H1 (cell line): ENCODE data around the gene POU2F1. TPM values are rescaled to one million over a fixed set of nuclear protein-coding genes. Genes with fewer than 3 reads are reported as not detected.

Source experiments
- CTCF ChIA-PET: fragments of 300-600 bp; sonication (Branson Sonifier 250); formaldehyde crosslinking; loops from one replicate; lab custom pipeline; 2021; ENCODE audit not compliant: partially characterized antibody; lab: Charles Lee
- POLR2A ChIA-PET: fragments of 300-600 bp; sonication (Branson Sonifier 250); formaldehyde crosslinking; loops from one replicate; lab custom pipeline; 2021; ENCODE audit warnings: inconsistent platforms; ENCODE audit not compliant: partially characterized antibody; lab: Charles Lee
- DNase-seq, 2 experiments: peaks; one replicate each; pipeline versions ENCODE4 v3.0.0 to v3.0.0-alpha.2; 2010 to 2022; ENCODE audit warnings: low spot score in 2 of 2, low read depth in 1 of 2, mixed read lengths in 1 of 2
- FAIRE-seq: peaks from 2 replicates; lab custom pipeline; 2011; peaks lifted over from hg19 to GRCh38; lab: Jason Lieb, UNC
- H2AFZ ChIP-seq: 2 replicates; pipeline ENCODE4 v1.8.1; 2012; ENCODE audit warnings: low read length, inconsistent platforms
- H2AK5ac ChIP-seq: 2 replicates; pipeline ENCODE4 v1.6.1; 2013; ENCODE audit warnings: low read depth, low read length
- H2BK120ac ChIP-seq: replicated peaks from 2 replicates; pipeline ENCODE3; 2013; ENCODE audit warnings: low read depth, low read length, inconsistent platforms
- H2BK12ac ChIP-seq: 2 replicates; pipeline ENCODE4 v1.6.1; 2013; ENCODE audit warnings: low read depth, low read length
- H2BK15ac ChIP-seq: 2 replicates; pipeline ENCODE4 v1.6.1; 2013; ENCODE audit warnings: low read length
- H2BK20ac ChIP-seq: 2 replicates; pipeline ENCODE4 v1.6.1; 2013; ENCODE audit warnings: low read length
- H2BK5ac ChIP-seq: 2 replicates; pipeline ENCODE4 v1.6.1; 2013; ENCODE audit warnings: low read depth, low read length
- H3K14ac ChIP-seq: 2 replicates; pipeline ENCODE4 v1.6.1; 2013; ENCODE audit warnings: inconsistent platforms; ENCODE audit not compliant: insufficient read length
- H3K18ac ChIP-seq: 2 replicates; pipeline ENCODE4 v1.6.1; 2013; ENCODE audit warnings: low read length; ENCODE audit errors: extremely low read depth
- H3K23ac ChIP-seq: 2 replicates; pipeline ENCODE4 v1.6.1; 2013; ENCODE audit warnings: inconsistent platforms; ENCODE audit not compliant: insufficient read length
- H3K23me2 ChIP-seq: 2 replicates; pipeline ENCODE4 v1.6.1; 2013; ENCODE audit warnings: low read depth, low read length
- H3K27ac ChIP-seq: 2 replicates; pipeline ENCODE4 v1.6.1; 2011; ENCODE audit warnings: low read depth, low read length, inconsistent platforms
- H3K27me3 ChIP-seq, 4 experiments: replicated peaks in 1 of 4; 1 replicate in 1 of 4; 2 replicates in 3 of 4; pipeline versions ENCODE4 v1.6.1 to v1.8.1; 2011 to 2013; ENCODE audit warnings: low read length in 3 of 4, mild to moderate bottlenecking in 3 of 4, inconsistent platforms in 2 of 4, mixed read lengths in 2 of 4, moderate library complexity in 1 of 4; ENCODE audit not compliant: control insufficient read depth in 3 of 4, insufficient read depth in 3 of 4; ENCODE audit errors: extremely low read depth in 1 of 4
- H3K36me3 ChIP-seq, 4 experiments: 2 replicates each; pipeline versions ENCODE4 v1.6.1 to v1.8.1; 2011 to 2013; ENCODE audit warnings: mild to moderate bottlenecking in 4 of 4, low read length in 3 of 4, moderate library complexity in 2 of 4, control low read depth in 1 of 4, inconsistent platforms in 1 of 4; ENCODE audit not compliant: insufficient read depth in 4 of 4, control insufficient read depth in 2 of 4
- H3K4ac ChIP-seq: replicated peaks from 2 replicates; pipeline ENCODE3; 2013; ENCODE audit warnings: low read length, low read depth, mixed read lengths, inconsistent platforms; ENCODE audit not compliant: insufficient read length
- H3K4me1 ChIP-seq, 4 experiments: replicated peaks in 1 of 4; 1 replicate in 1 of 4; 2 replicates in 3 of 4; pipeline versions ENCODE4 v1.6.1 to v1.8.1; 2011 to 2013; ENCODE audit warnings: low read length in 3 of 4, inconsistent platforms in 2 of 4, mixed read lengths in 1 of 4; ENCODE audit not compliant: insufficient read depth in 4 of 4, control insufficient read depth in 3 of 4
- H3K4me2 ChIP-seq, 2 experiments: 2 replicates each; pipeline versions ENCODE4 v1.6.1 to v1.8.1; 2011 to 2013; ENCODE audit warnings: low read depth in 2 of 2, low read length in 2 of 2, control low read depth in 1 of 2, inconsistent platforms in 1 of 2, mild to moderate bottlenecking in 1 of 2; ENCODE audit not compliant: insufficient read depth in 1 of 2
- H3K4me3 ChIP-seq, 4 experiments: fragments of 200-600, 300-600 bp in 1 of 4; sonication (generic), shearing (Covaris generic), sonication (Bioruptor Twin) in 1 of 4; 2 replicates each; pipeline versions ENCODE4 v1.5.1 to v1.8.1; 2011 to 2016; ENCODE audit warnings: low read length in 4 of 4, low read depth in 3 of 4, control low read depth in 2 of 4, inconsistent platforms in 2 of 4, mild to moderate bottlenecking in 2 of 4, mixed read lengths in 1 of 4, moderate library complexity in 1 of 4; ENCODE audit not compliant: insufficient read depth in 2 of 4; ENCODE audit errors: extremely low read depth in 1 of 4
- H3K56ac ChIP-seq: replicated peaks from 2 replicates; pipeline ENCODE3; 2013; ENCODE audit warnings: low read depth, mild to moderate bottlenecking, mixed read lengths, low read length, inconsistent platforms; ENCODE audit not compliant: insufficient read length
- H3K79me1 ChIP-seq: 2 replicates; pipeline ENCODE4 v1.6.1; 2013; ENCODE audit warnings: low read depth, low read length, control low read depth
- H3K79me2 ChIP-seq, 2 experiments: 2 replicates each; pipeline versions ENCODE4 v1.6.1 to v1.8.1; 2012 to 2013; ENCODE audit warnings: low read length in 2 of 2, mild to moderate bottlenecking in 2 of 2, inconsistent platforms in 1 of 2; ENCODE audit not compliant: insufficient read depth in 2 of 2, control insufficient read depth in 1 of 2
- H3K9ac ChIP-seq, 4 experiments: replicated peaks in 1 of 4; 1 replicate in 1 of 4; 2 replicates in 3 of 4; pipeline versions ENCODE4 v1.6.1 to v1.8.1; 2011 to 2013; ENCODE audit warnings: low read depth in 3 of 4, low read length in 3 of 4, control low read depth in 2 of 4, mild to moderate bottlenecking in 2 of 4, moderate library complexity in 2 of 4, inconsistent platforms in 1 of 4; ENCODE audit errors: extremely low read depth in 1 of 4
- H3K9me3 ChIP-seq, 2 experiments: 2 replicates each; pipeline versions ENCODE4 v1.6.1 to v1.8.1; 2012 to 2013; ENCODE audit warnings: mild to moderate bottlenecking in 2 of 2, moderate library complexity in 2 of 2, control low read depth in 1 of 2, inconsistent platforms in 1 of 2, low read depth in 1 of 2, low read length in 1 of 2, mixed read lengths in 1 of 2; ENCODE audit not compliant: insufficient read depth in 2 of 2
- H4K20me1 ChIP-seq, 2 experiments: replicated peaks in 1 of 2; 2 replicates each; pipeline versions ENCODE3 to v1.8.1; 2011 to 2013; ENCODE audit warnings: inconsistent platforms in 2 of 2, low read length in 2 of 2, mild to moderate bottlenecking in 1 of 2; ENCODE audit not compliant: insufficient read depth in 2 of 2, control insufficient read depth in 1 of 2
- H4K5ac ChIP-seq: 2 replicates; pipeline ENCODE4 v1.6.1; 2013; ENCODE audit warnings: low read length, low read depth, mixed read lengths, inconsistent platforms; ENCODE audit not compliant: insufficient read length
- H4K8ac ChIP-seq: 2 replicates; pipeline ENCODE4 v1.8.0; 2013; ENCODE audit warnings: mild to moderate bottlenecking, moderate library complexity, low read length, inconsistent platforms; ENCODE audit not compliant: insufficient read depth; ENCODE audit errors: extremely low read depth
- H4K91ac ChIP-seq: replicated peaks from 2 replicates; pipeline ENCODE3; 2013; ENCODE audit warnings: low read length, mixed read lengths, inconsistent platforms; ENCODE audit not compliant: insufficient read length
- CBX8 ChIP-seq: fragments of 300-800, 300-1000 bp; sonication (generic); IDR thresholded peaks from 2 replicates; pipeline ENCODE4 v1.7.1; 2016; ENCODE audit warnings: low read depth, low read length, borderline replicate concordance
- CHD2 ChIP-seq: IDR thresholded peaks from 2 replicates; pipeline ENCODE4 v1.6.1; 2012; ENCODE audit warnings: low read length, improper control_type of control experiment
- GABPA ChIP-seq: IDR thresholded peaks from 2 replicates; pipeline ENCODE4 v1.6.1; 2011; ENCODE audit warnings: mild to moderate bottlenecking, low read length, moderate library complexity, borderline replicate concordance; ENCODE audit not compliant: insufficient read depth
- HDAC6 ChIP-seq: IDR thresholded peaks from one replicate; pipeline ENCODE4 v1.7.1; 2012; ENCODE audit warnings: low read depth, mild to moderate bottlenecking, inconsistent platforms, low read length, moderate library complexity
- RAD21 ChIP-seq, 2 experiments: IDR thresholded peaks in 1 of 2; conservative IDR thresholded peaks in 1 of 2; 2 replicates each; pipeline ENCODE4 v1.6.1; 2011; ENCODE audit warnings: low read depth in 2 of 2, low read length in 2 of 2, improper control_type of control experiment in 1 of 2, inconsistent platforms in 1 of 2, mild to moderate bottlenecking in 1 of 2, moderate library complexity in 1 of 2
- SIRT6 ChIP-seq: IDR thresholded peaks from one replicate; pipeline ENCODE4 v1.7.1; 2012; ENCODE audit warnings: low read length, inconsistent platforms
- SP2 ChIP-seq: IDR thresholded peaks from 2 replicates; pipeline ENCODE4 v1.6.1; 2012; ENCODE audit warnings: mild to moderate bottlenecking, low read length, inconsistent platforms
- WGBS, 2 experiments: shearing (Covaris generic) in 1 of 2; methylation state at CpG; one replicate each; pipeline versions ENCODE4 v1.1.6 to v1.1.7; 2013 to 2015; ENCODE audit warnings: low lambda C conversion rate in 2 of 2, mixed read lengths in 2 of 2, inconsistent platforms in 1 of 2, low coverage in 1 of 2, missing lambda C conversion rate in 1 of 2; ENCODE audit not compliant: insufficient replicate concordance in 2 of 2, insufficient coverage in 1 of 2, insufficient read length in 1 of 2; ENCODE audit errors: extremely low coverage in 1 of 2, missing lambda C conversion rate in 1 of 2; 5-methylcytosine and 5-hydroxymethylcytosine counted together
- polyA plus RNA-seq, 7 experiments: library from polyadenylated mRNA; depleted of rRNA in 3 of 7; stranded (reverse) in 5 of 7; unstranded in 2 of 7; fragments of >200 nt in 5 of 7; fragments of 200-250 nt in 2 of 7; gene quantifications; 1 replicate in 5 of 7; 2 replicates in 1 of 7; 4 replicates in 1 of 7; pipeline versions ENCODE4 v1.2.1 to v1.2.3, GENCODE V29; 2011 to 2013; ENCODE audit warnings: missing spikeins in 2 of 7, mixed read lengths in 2 of 7
- total RNA-seq: library from RNA; stranded (reverse); fragmentation: NEBNext Ultra II Directional; extraction: Animal tissue kit (Norgen Biotek cat#: 25700); gene quantifications from 2 replicates; pipeline ENCODE4 v1.2.1, GENCODE V29; 2021

Gene POU2F1
- total and polyA plus RNA-seq, 2 of the 8 experiments (the other 6 are each of a cell fraction or from before 2014, with no cell fraction given): 37.0 to 57.2 TPM

GRCh38 chr1:167447521-167448136 is 226.9 kb downstream of the POU2F1 start:
- Histone ChIP-seq H2AFZ (0 out of 2 replicates have a peak overlapping the region, but pooled peaks have one; percentile 79), H3K9me3 (no peaks in the 10 kb centered on the region), H2BK12ac (no peak overlapping the region), H3K27me3 (no peaks in the 10 kb centered on the region; a peak in 1 of 7 replicates), H3K4me2 (no peak overlapping the region), H3K4me3 (no peak overlapping the region), H3K4ac (no peak overlapping the region), H3K56ac (no peak overlapping the region), H3K27ac (no peak overlapping the region), H2BK5ac (no peak overlapping the region), H3K79me1 (no peaks in the 10 kb centered on the region), H4K91ac (no peak overlapping the region), H3K23ac (no peak overlapping the region), H3K79me2 (no peaks in the 10 kb centered on the region), H3K23me2 (no peaks in the 10 kb centered on the region), H3K9ac (no peak overlapping the region), H3K36me3 (no peaks in the 10 kb centered on the region), H3K18ac (no peak overlapping the region), H2BK120ac (no peak overlapping the region), H2AK5ac (no peak overlapping the region), H3K14ac (no peak overlapping the region), H4K8ac (no peak overlapping the region), H2BK20ac (0 out of 2 replicates have a peak overlapping the region, but pooled peaks have one; percentile 61), H4K5ac (no peak overlapping the region), H3K4me1 (peaks cover 0 to 4% (median 2%) of the 10 kb centered on the region in 4 experiments; a peak in 5 of 7 replicates), H4K20me1 (no peaks in the 10 kb centered on the region), H2BK15ac (no peak overlapping the region)
- FAIRE-seq (no peak), DNase-seq (no peak)
- ChIA-PET CTCF (interaction anchor here (0.6 to 2.1 kb wide), 16 partner anchors 9 to 720 kb away, joined by 3 to 16 read pairs (median 4); no protein-coding TSS in a partner anchor), POLR2A (interaction anchor here (0.6 to 1.1 kb wide), 3 partner anchors 9 to 42 kb away, joined by 4 read pairs; no protein-coding TSS in a partner anchor)
- TF ChIP-seq HDAC6 (no peak), CBX8 (no peak), CHD2 (no peak), SIRT6 (no peak), GABPA (no peak), SP2 (no peak), RAD21 (IDR thresholded peaks at IDR 0.05 in 1 of 2, conservative IDR thresholded peaks at IDR 0.05 in 1 of 2; ENCODE audit: low read depth in 2 of 2, low read length in 2 of 2) (no peak)
- 81% methylated on average over 8 of the region's 10 CpGs; no CpG with 5 or more reads in 1 of the 2 experiments for WGBS, 2 experiments
